Neural cell (in vitro differentiated cells): Measurements from ENCODE around the gene AGPAT3. TPM values are rescaled to one million over a fixed set of nuclear protein-coding genes. Genes with fewer than 3 reads are reported as not detected.

ENCODE experiments used
- H2AFZ ChIP-seq: fragments of 200-600, 300-800 bp; sonication (generic), shearing (Covaris generic); 2 replicates; pipeline ENCODE4 v1.6.0; 2014; ENCODE audit warnings: low read depth, mild to moderate bottlenecking, antibody characterized with exemption, low read length, moderate library complexity
- H3F3A ChIP-seq: fragments of 200-600 bp; shearing (Covaris generic); 2 replicates; pipeline ENCODE4 v1.6.1; 2016; ENCODE audit warnings: mild to moderate bottlenecking, moderate library complexity, mixed read lengths, antibody characterized with exemption, low read length; ENCODE audit not compliant: insufficient read depth, poor library complexity, severe bottlenecking
- H3K27ac ChIP-seq: fragments of 200-600, 300-800 bp; sonication (generic), shearing (Covaris generic); 2 replicates; pipeline ENCODE4 v1.5.1; 2014; ENCODE audit warnings: mild to moderate bottlenecking, low read length, moderate library complexity
- H3K27me3 ChIP-seq: fragments of 300-800, 200-600 bp; sonication (generic), shearing (Covaris generic); 2 replicates; pipeline ENCODE4 v1.6.0; 2014; ENCODE audit warnings: mild to moderate bottlenecking, low read depth, low read length, moderate library complexity; ENCODE audit not compliant: insufficient read depth
- H3K36me3 ChIP-seq: fragments of 300-800, 200-600 bp; sonication (generic), shearing (Covaris generic); 2 replicates; pipeline ENCODE4 v1.5.1; 2014; ENCODE audit warnings: mild to moderate bottlenecking, antibody characterized with exemption, low read length, moderate library complexity; ENCODE audit not compliant: insufficient read depth
- H3K4me2 ChIP-seq: fragments of 300-800, 200-600 bp; sonication (generic), shearing (Covaris generic); 2 replicates; pipeline ENCODE4 v1.6.0; 2014; ENCODE audit warnings: mild to moderate bottlenecking, low read length
- H3K4me3 ChIP-seq: fragments of 300-800, 200-600 bp; sonication (generic), shearing (Covaris generic); 2 replicates; pipeline ENCODE4 v1.5.1; 2014; ENCODE audit warnings: mild to moderate bottlenecking, low read length, moderate library complexity
- H3K79me2 ChIP-seq: fragments of 200-600 bp; shearing (Covaris generic); replicated peaks from 2 replicates; pipeline ENCODE4 v1.6.0; 2014; ENCODE audit warnings: mild to moderate bottlenecking, low read length, moderate library complexity; ENCODE audit not compliant: insufficient read depth
- H3K9ac ChIP-seq: fragments of 300-800, 200-600 bp; sonication (generic), shearing (Covaris generic); 2 replicates; pipeline ENCODE4 v1.6.1; 2016; ENCODE audit warnings: mild to moderate bottlenecking, low read length, mixed read lengths
- H3K9me2 ChIP-seq: fragments of 200-600 bp; shearing (Covaris generic); 2 replicates; pipeline ENCODE4 v1.6.1; 2016; ENCODE audit warnings: mild to moderate bottlenecking, low read length, mixed read lengths; ENCODE audit not compliant: insufficient read depth
- H3K9me3 ChIP-seq: fragments of 200-600, 300-800 bp; sonication (generic), shearing (Covaris generic); 2 replicates; pipeline ENCODE4 v1.6.1; 2016; ENCODE audit warnings: mild to moderate bottlenecking, mixed run types, low read length, moderate library complexity, mixed read lengths
- H4K20me1 ChIP-seq: fragments of 200-600 bp; shearing (Covaris generic); 2 replicates; pipeline ENCODE4 v1.6.1; 2016; ENCODE audit warnings: mild to moderate bottlenecking, mixed run types; ENCODE audit not compliant: insufficient read depth
- EP300 ChIP-seq: fragments of 450-650 bp; conservative IDR thresholded peaks from 2 replicates; pipeline ENCODE4 v1.6.1; 2014; ENCODE audit warnings: antibody characterized with exemption, mild to moderate bottlenecking, moderate library complexity; ENCODE audit not compliant: poor library complexity, severe bottlenecking
- EZH2 ChIP-seq: fragments of 200-600, 300-800 bp; shearing (Covaris generic), sonication (generic); IDR thresholded peaks from 2 replicates; pipeline ENCODE4 v1.6.1; 2014; ENCODE audit warnings: antibody characterized with exemption, low read length, borderline replicate concordance, mild to moderate bottlenecking; ENCODE audit not compliant: insufficient read depth, poor library complexity, severe bottlenecking
- MXI1 ChIP-seq: fragments of 450-650 bp; conservative IDR thresholded peaks from 2 replicates; pipeline ENCODE4 v1.6.1; 2014; ENCODE audit warnings: antibody characterized with exemption, mild to moderate bottlenecking; ENCODE audit not compliant: poor library complexity, severe bottlenecking
- POLR2AphosphoS5 ChIP-seq: IDR thresholded peaks from 2 replicates; pipeline ENCODE4 v1.6.1; 2012
- RAD21 ChIP-seq: fragments of 450-650 bp; conservative IDR thresholded peaks from 2 replicates; pipeline ENCODE4 v1.6.1; 2014; ENCODE audit warnings: antibody characterized with exemption, mild to moderate bottlenecking, moderate library complexity
- SMC3 ChIP-seq: fragments of 450-650 bp; conservative IDR thresholded peaks from 2 replicates; pipeline ENCODE4 v1.6.1; 2014; ENCODE audit warnings: antibody characterized with exemption, mild to moderate bottlenecking, moderate library complexity; ENCODE audit not compliant: poor library complexity
- TAF1 ChIP-seq: IDR thresholded peaks from 2 replicates; pipeline ENCODE4 v1.6.1; 2012; ENCODE audit warnings: low read depth
- polyA plus RNA-seq: library from polyadenylated mRNA; depleted of rRNA; stranded (reverse); fragments of >200 nt; gene quantifications from 2 replicates; pipeline ENCODE4 v1.2.3, GENCODE V29; 2014
- TF ChIP-seq, protein P1 (sequence below): fragments of 450-650 bp; IDR thresholded peaks from 2 replicates; pipeline ENCODE4 v1.5.1; 2014; ENCODE audit warnings: antibody characterized with exemption, mild to moderate bottlenecking, moderate library complexity; ENCODE audit not compliant: poor library complexity, severe bottlenecking
- TF ChIP-seq, protein P2 (sequence below): IDR thresholded peaks from 2 replicates; pipeline ENCODE4 v1.6.1; 2012; ENCODE audit warnings: borderline replicate concordance

The AGPAT3 gene
- polyA plus RNA-seq, 1 donor from 2014 or later: 8.4 TPM

DNA sequence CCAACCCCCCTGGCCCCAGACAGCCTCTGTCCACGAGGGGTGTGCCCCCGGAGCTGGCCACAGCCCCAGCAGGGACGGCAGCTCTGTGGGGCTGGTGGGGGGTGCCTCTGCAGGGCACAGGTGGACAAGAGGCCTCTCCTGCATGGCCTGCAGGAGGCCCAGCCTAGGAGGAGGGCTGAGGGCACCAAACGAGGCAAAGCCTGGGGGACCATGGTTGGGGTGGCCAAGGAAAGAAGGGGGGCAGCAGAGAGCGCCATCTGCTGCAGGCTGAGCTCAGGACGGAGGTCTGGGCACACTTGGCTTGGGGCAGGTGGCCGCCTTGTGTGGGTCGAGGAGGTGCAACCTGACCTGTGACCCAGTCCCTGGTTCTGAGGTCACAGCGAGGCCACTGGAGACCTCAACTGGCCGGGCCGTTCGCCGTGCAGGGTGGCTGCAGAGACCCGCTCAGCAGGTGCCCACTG, 48.4 kb upstream of the AGPAT3 start:
- Histone ChIP-seq H3K4me3 (no peak overlapping the region), H2AFZ (no peak overlapping the region), H3K9ac (no peak overlapping the region), H3K27me3 (no peaks in the 10 kb centered on the region), H4K20me1 (no peaks in the 10 kb centered on the region), H3K4me2 (no peak overlapping the region), H3K9me2 (no peaks in the 10 kb centered on the region), H3K9me3 (no peaks in the 10 kb centered on the region), H3K27ac (no peak overlapping the region), H3K79me2 (no peaks in the 10 kb centered on the region), H3K36me3 (no peaks in the 10 kb centered on the region), H3F3A (no peaks in the 10 kb centered on the region)
- TF ChIP-seq SMC3: no peak
- TF ChIP-seq TAF1: no peak
- TF ChIP-seq, protein P1, sequence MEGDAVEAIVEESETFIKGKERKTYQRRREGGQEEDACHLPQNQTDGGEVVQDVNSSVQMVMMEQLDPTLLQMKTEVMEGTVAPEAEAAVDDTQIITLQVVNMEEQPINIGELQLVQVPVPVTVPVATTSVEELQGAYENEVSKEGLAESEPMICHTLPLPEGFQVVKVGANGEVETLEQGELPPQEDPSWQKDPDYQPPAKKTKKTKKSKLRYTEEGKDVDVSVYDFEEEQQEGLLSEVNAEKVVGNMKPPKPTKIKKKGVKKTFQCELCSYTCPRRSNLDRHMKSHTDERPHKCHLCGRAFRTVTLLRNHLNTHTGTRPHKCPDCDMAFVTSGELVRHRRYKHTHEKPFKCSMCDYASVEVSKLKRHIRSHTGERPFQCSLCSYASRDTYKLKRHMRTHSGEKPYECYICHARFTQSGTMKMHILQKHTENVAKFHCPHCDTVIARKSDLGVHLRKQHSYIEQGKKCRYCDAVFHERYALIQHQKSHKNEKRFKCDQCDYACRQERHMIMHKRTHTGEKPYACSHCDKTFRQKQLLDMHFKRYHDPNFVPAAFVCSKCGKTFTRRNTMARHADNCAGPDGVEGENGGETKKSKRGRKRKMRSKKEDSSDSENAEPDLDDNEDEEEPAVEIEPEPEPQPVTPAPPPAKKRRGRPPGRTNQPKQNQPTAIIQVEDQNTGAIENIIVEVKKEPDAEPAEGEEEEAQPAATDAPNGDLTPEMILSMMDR: no peak
- no peak for TF ChIP-seq RAD21
- TF ChIP-seq, protein P2, sequence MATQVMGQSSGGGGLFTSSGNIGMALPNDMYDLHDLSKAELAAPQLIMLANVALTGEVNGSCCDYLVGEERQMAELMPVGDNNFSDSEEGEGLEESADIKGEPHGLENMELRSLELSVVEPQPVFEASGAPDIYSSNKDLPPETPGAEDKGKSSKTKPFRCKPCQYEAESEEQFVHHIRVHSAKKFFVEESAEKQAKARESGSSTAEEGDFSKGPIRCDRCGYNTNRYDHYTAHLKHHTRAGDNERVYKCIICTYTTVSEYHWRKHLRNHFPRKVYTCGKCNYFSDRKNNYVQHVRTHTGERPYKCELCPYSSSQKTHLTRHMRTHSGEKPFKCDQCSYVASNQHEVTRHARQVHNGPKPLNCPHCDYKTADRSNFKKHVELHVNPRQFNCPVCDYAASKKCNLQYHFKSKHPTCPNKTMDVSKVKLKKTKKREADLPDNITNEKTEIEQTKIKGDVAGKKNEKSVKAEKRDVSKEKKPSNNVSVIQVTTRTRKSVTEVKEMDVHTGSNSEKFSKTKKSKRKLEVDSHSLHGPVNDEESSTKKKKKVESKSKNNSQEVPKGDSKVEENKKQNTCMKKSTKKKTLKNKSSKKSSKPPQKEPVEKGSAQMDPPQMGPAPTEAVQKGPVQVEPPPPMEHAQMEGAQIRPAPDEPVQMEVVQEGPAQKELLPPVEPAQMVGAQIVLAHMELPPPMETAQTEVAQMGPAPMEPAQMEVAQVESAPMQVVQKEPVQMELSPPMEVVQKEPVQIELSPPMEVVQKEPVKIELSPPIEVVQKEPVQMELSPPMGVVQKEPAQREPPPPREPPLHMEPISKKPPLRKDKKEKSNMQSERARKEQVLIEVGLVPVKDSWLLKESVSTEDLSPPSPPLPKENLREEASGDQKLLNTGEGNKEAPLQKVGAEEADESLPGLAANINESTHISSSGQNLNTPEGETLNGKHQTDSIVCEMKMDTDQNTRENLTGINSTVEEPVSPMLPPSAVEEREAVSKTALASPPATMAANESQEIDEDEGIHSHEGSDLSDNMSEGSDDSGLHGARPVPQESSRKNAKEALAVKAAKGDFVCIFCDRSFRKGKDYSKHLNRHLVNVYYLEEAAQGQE: no peak
- TF ChIP-seq EP300: no peak
- no peak for TF ChIP-seq MXI1
- TF ChIP-seq POLR2AphosphoS5: no peak
- no peak for TF ChIP-seq EZH2

DNA sequence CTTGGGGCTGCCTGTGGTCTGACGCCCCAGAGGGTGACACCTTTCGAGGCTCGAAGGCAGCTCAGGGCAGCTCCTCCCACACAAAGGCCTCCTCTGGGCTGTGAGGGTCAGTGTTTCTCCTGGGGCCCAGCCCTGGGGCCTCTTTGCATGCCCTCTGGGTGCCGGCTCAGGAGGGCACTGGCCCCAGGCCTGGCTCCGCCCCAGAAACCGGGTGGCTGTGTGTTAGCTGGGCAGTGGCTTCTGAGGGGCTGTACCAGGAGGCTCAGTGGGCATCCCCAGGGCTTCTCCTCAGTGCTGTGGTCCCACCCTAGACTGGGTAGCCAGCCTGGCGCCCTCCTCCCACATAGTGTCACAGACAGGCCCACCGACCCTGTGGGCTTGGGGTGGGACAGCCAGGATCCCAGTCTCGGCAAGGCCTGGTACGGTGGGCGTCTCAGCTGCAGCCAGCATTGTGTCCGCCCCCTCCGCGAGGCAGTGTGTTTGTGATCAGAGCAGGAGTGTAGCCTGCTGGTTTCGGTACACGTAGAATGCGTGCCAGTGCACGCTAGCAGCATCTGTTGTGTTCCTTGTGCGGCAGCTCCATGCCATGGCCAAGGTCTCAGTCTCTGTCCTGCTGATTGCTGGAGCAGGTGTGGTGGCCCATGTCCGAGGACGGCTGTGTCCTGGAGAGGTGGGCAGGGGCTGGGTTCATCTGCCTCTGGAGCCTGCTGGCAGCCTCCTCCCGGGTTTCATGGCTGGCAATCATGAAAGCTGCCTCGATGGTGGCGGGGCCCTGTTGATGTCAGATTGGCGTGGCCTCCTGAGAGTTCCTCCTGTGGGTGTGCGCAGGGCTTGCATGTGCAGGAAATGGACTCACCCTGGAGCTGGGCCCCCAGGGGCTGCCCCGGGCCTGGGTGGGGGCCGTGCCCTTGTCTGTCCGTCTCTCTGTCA, 47.6 kb upstream of the AGPAT3 start:
- Histone ChIP-seq H4K20me1 (no peaks in the 10 kb centered on the region), H3K27me3 (no peaks in the 10 kb centered on the region), H3F3A (no peaks in the 10 kb centered on the region), H3K27ac (no peak overlapping the region), H3K9ac (no peak overlapping the region), H2AFZ (no peak overlapping the region), H3K9me3 (no peaks in the 10 kb centered on the region), H3K4me3 (no peak overlapping the region), H3K79me2 (no peaks in the 10 kb centered on the region), H3K9me2 (no peaks in the 10 kb centered on the region), H3K36me3 (no peaks in the 10 kb centered on the region), H3K4me2 (no peak overlapping the region)
- TF ChIP-seq TAF1 (no peak), EZH2 (no peak), EP300 (no peak), RAD21 (no peak), SMC3 (no peak), MXI1 (no peak), POLR2AphosphoS5 (no peak)
- TF ChIP-seq, protein P1: no peak
- TF ChIP-seq, protein P2: no peak
